Activated CD8-positive, alpha-beta memory T cell treated with anti-CD3 and anti-CD28 coated beads, Interleukin-2, amount 10 ng/mL, durations not matched to agents 7 days and 5 days (primary cell): Measurements from ENCODE around the gene SLC25A17. TPM values are rescaled to one million over a fixed set of nuclear protein-coding genes. Genes with fewer than 3 reads are reported as not detected.

Experiments
- ATAC-seq: fragments of 150-1000 bp; cut with Tn5 transposase; one replicate; pipeline ENCODE4 v1.10.0; 2021; ENCODE audit warnings: moderate library complexity
- CTCF ChIA-PET: fragments of 350-600 bp; sonication (Branson Sonifier 250); formaldehyde crosslinking; loops from one replicate; lab custom pipeline; 2021; ENCODE audit warnings: antibody characterized with exemption; lab: Charles Lee
- DNase-seq: peaks from one replicate; pipeline ENCODE4 v3.0.0-alpha.2; 2020
- H3K27ac Mint-ChIP-seq: one replicate; pipeline ENCODE4 v1.8.0; 2021; ENCODE audit warnings: mild to moderate bottlenecking, mixed read lengths
- H3K27me3 Mint-ChIP-seq: one replicate; pipeline ENCODE4 v1.8.0; 2021; ENCODE audit warnings: mixed read lengths
- H3K36me3 Mint-ChIP-seq: one replicate; pipeline ENCODE4 v1.8.0; 2021; ENCODE audit warnings: mild to moderate bottlenecking, mixed read lengths
- H3K4me1 Mint-ChIP-seq: one replicate; pipeline ENCODE4 v1.8.0; 2021; ENCODE audit warnings: mixed read lengths
- H3K4me3 Mint-ChIP-seq: one replicate; pipeline ENCODE4 v1.8.0; 2021; ENCODE audit warnings: mild to moderate bottlenecking, moderate library complexity, mixed read lengths
- H3K9me3 Mint-ChIP-seq: one replicate; pipeline ENCODE4 v1.8.0; 2022; ENCODE audit warnings: low read depth, mixed read lengths
- total RNA-seq, 2 experiments: library from RNA; stranded (reverse); gene quantifications; one replicate each; pipeline ENCODE4 v1.2.3, GENCODE V29; 2021

The SLC25A17 gene
- total RNA-seq, 2 experiments from 2014 or later = 19.0 to 24.5 TPM

- CTCF ChIA-PET = no interaction called here
Measured at GRCh38 chr22:40741116-40741515, 78.0 kb downstream of the SLC25A17 start.

GRCh38 chr22:40739721-40740120 lies 79.4 kb downstream of the SLC25A17 start:
- DNase-seq = no peak
- H3K4me3 Mint-ChIP-seq = no peak overlapping the region
- no peak overlapping the region for H3K27ac Mint-ChIP-seq
- H3K4me1 Mint-ChIP-seq = peaks cover 5% of the 10 kb centered on the region
- no peak for ATAC-seq
- no peaks in the 10 kb centered on the region for H3K36me3 Mint-ChIP-seq
- no peaks in the 10 kb centered on the region for H3K9me3 Mint-ChIP-seq
- CTCF ChIA-PET = interaction anchor here (1.9 kb wide), 1 partner anchor 29 kb away, joined by 5 read pairs; no protein-coding TSS in a partner anchor
- H3K27me3 Mint-ChIP-seq = no peaks in the 10 kb centered on the region

More at GRCh38 chr22:40741116-40741515, 78.0 kb downstream of the SLC25A17 start:
- H3K36me3 Mint-ChIP-seq = no peaks in the 10 kb centered on the region
- DNase-seq (no peak), ATAC-seq (no peak)
- H3K27me3 Mint-ChIP-seq = no peaks in the 10 kb centered on the region
- no peak overlapping the region for H3K27ac Mint-ChIP-seq
- H3K4me3 Mint-ChIP-seq = no peak overlapping the region
- H3K9me3 Mint-ChIP-seq = no peaks in the 10 kb centered on the region
- H3K4me1 Mint-ChIP-seq = peaks cover 5% of the 10 kb centered on the region

- ATAC-seq (no peak), DNase-seq (no peak)
- peaks cover 24% of the 10 kb centered on the region for H3K4me1 Mint-ChIP-seq
- no peak overlapping the region for H3K27ac Mint-ChIP-seq
- no peaks in the 10 kb centered on the region for H3K9me3 Mint-ChIP-seq
- H3K27me3 Mint-ChIP-seq = no peaks in the 10 kb centered on the region
- H3K4me3 Mint-ChIP-seq = no peak overlapping the region
- H3K36me3 Mint-ChIP-seq = no peaks in the 10 kb centered on the region
- CTCF ChIA-PET = no interaction called here
Measured at GRCh38 chr22:40733919-40734318, 85.2 kb downstream of the SLC25A17 start.

- Mint-ChIP-seq H3K4me1 (peaks cover 33% of the 10 kb centered on the region), H3K4me3 (no peak overlapping the region), H3K36me3 (peaks cover 3% of the 10 kb centered on the region), H3K27me3 (no peaks in the 10 kb centered on the region), H3K9me3 (no peaks in the 10 kb centered on the region), H3K27ac (peak overlapping the region; percentile 58)
- CTCF ChIA-PET = no interaction called here
- ATAC-seq (no peak), DNase-seq (no peak)
Measured at GRCh38 chr22:40732999-40733292, 86.2 kb downstream of the SLC25A17 start.

GRCh38 chr22:40729284-40729683 lies 89.9 kb downstream of the SLC25A17 start:
- no peaks in the 10 kb centered on the region for H3K9me3 Mint-ChIP-seq
- no peak overlapping the region for H3K27ac Mint-ChIP-seq
- ATAC-seq (no peak), DNase-seq (no peak)
- no peaks in the 10 kb centered on the region for H3K27me3 Mint-ChIP-seq
- H3K36me3 Mint-ChIP-seq = peaks cover 6% of the 10 kb centered on the region
- CTCF ChIA-PET = interaction anchor here (1.2 to 1.4 kb wide), 3 partner anchors 12 to 31 kb away, joined by 3 to 4 read pairs (median 4); no protein-coding TSS in a partner anchor
- no peak overlapping the region for H3K4me3 Mint-ChIP-seq
- H3K4me1 Mint-ChIP-seq = peaks cover 44% of the 10 kb centered on the region

- peak; percentile 78 for DNase-seq
- Mint-ChIP-seq H3K4me1 (peaks cover 43% of the 10 kb centered on the region), H3K36me3 (peaks cover 6% of the 10 kb centered on the region), H3K27me3 (no peaks in the 10 kb centered on the region), H3K4me3 (peak overlapping the region; percentile 20), H3K9me3 (no peaks in the 10 kb centered on the region), H3K27ac (peak overlapping the region; percentile 87)
- ATAC-seq = peak; percentile 47
- CTCF ChIA-PET = interaction anchor here (0.8 to 1.4 kb wide), 7 partner anchors 12 to 83 kb away, joined by 3 to 11 read pairs (median 3); no protein-coding TSS in a partner anchor
Measured at GRCh38 chr22:40728731-40729189, 90.4 kb downstream of the SLC25A17 start.

GRCh38 chr22:40727964-40728615 lies 91.1 kb downstream of the SLC25A17 start:
- Mint-ChIP-seq H3K4me3 (no peak overlapping the region), H3K36me3 (peaks cover 7% of the 10 kb centered on the region), H3K27me3 (no peaks in the 10 kb centered on the region), H3K9me3 (no peaks in the 10 kb centered on the region), H3K27ac (peak overlapping the region; percentile 87), H3K4me1 (peaks cover 42% of the 10 kb centered on the region)
- CTCF ChIA-PET = interaction anchor here (0.7 to 1.5 kb wide), 9 partner anchors 11 to 366 kb away, joined by 3 to 11 read pairs (median 3); no protein-coding TSS in a partner anchor
- ATAC-seq (no peak), DNase-seq (no peak)

GRCh38 chr22:40727070-40727963 lies 91.8 kb downstream of the SLC25A17 start:
- ATAC-seq (no peak), DNase-seq (no peak)
- peak overlapping the region; percentile 16 for H3K4me3 Mint-ChIP-seq
- H3K36me3 Mint-ChIP-seq = peaks cover 7% of the 10 kb centered on the region
- CTCF ChIA-PET = interaction anchor here (0.7 to 1.5 kb wide), 9 partner anchors 10 to 367 kb away, joined by 3 to 11 read pairs (median 4); no protein-coding TSS in a partner anchor
- peaks cover 36% of the 10 kb centered on the region for H3K4me1 Mint-ChIP-seq
- H3K9me3 Mint-ChIP-seq = no peaks in the 10 kb centered on the region
- peak overlapping the region; percentile 68 for H3K27ac Mint-ChIP-seq
- no peaks in the 10 kb centered on the region for H3K27me3 Mint-ChIP-seq

- Mint-ChIP-seq H3K27ac (peak overlapping the region; percentile 82), H3K4me1 (peaks cover 31% of the 10 kb centered on the region), H3K9me3 (no peaks in the 10 kb centered on the region), H3K36me3 (peaks cover 7% of the 10 kb centered on the region), H3K4me3 (peak overlapping the region; percentile 38), H3K27me3 (no peaks in the 10 kb centered on the region)
- DNase-seq (no peak), ATAC-seq (peak; percentile 87)
- CTCF ChIA-PET = interaction anchor here (0.7 to 1.5 kb wide), 9 partner anchors 9 to 1220 kb away, joined by 3 to 6 read pairs (median 4); partner anchors contain the start of gene ST13
Measured at GRCh38 chr22:40726514-40726913, 92.6 kb downstream of the SLC25A17 start.

- Mint-ChIP-seq H3K4me3 (no peak overlapping the region), H3K27ac (no peak overlapping the region), H3K9me3 (no peaks in the 10 kb centered on the region), H3K4me1 (peaks cover 26% of the 10 kb centered on the region), H3K36me3 (peaks cover 4% of the 10 kb centered on the region), H3K27me3 (peaks cover 2% of the 10 kb centered on the region)
- ATAC-seq = no peak
- CTCF ChIA-PET = no interaction called here
- DNase-seq = no peak
Measured at GRCh38 chr22:40723396-40723933, 95.7 kb downstream of the SLC25A17 start.

- Mint-ChIP-seq H3K27me3 (peaks cover 2% of the 10 kb centered on the region), H3K4me1 (peaks cover 15% of the 10 kb centered on the region), H3K36me3 (peaks cover 1% of the 10 kb centered on the region), H3K27ac (no peak overlapping the region), H3K9me3 (no peaks in the 10 kb centered on the region), H3K4me3 (no peak overlapping the region)
- CTCF ChIA-PET = interaction anchor here (1.5 kb wide), 1 partner anchor 8 kb away, joined by 4 read pairs; no protein-coding TSS in a partner anchor
- DNase-seq (no peak), ATAC-seq (no peak)
Measured at GRCh38 chr22:40721266-40721665, 97.9 kb downstream of the SLC25A17 start.

- ATAC-seq (no peak), DNase-seq (no peak)
- Mint-ChIP-seq H3K27ac (no peak overlapping the region), H3K36me3 (peaks cover 1% of the 10 kb centered on the region), H3K4me1 (peaks cover 15% of the 10 kb centered on the region), H3K4me3 (no peak overlapping the region), H3K9me3 (no peaks in the 10 kb centered on the region), H3K27me3 (peaks cover 2% of the 10 kb centered on the region)
- CTCF ChIA-PET = interaction anchor here (1.5 kb wide), 1 partner anchor 7 kb away, joined by 4 read pairs; no protein-coding TSS in a partner anchor
Measured at GRCh38 chr22:40720538-40721256, 98.4 kb downstream of the SLC25A17 start.
